Tongue (tissue), 2 donors: Measurements from ENCODE around the gene C10orf90. TPM values are rescaled to one million over a fixed set of nuclear protein-coding genes. Genes with fewer than 3 reads are reported as not detected.
A peak's percentile ranks its signal among the peaks of the same experiment; 100 is the strongest.

Experiments
- DNase-seq: peaks from one replicate; pipeline ENCODE4 v3.0.0-alpha.2; 2015
- total RNA-seq: library from RNA; depleted of rRNA; stranded (reverse); fragments of >200 nt; gene quantifications from one replicate; pipeline ENCODE4 v1.2.3, GENCODE V29; 2014

C10orf90 gene
- total RNA-seq, 1 donor from 2014 or later, result 3.8 TPM

- no peak for DNase-seq
These were observed 4.4 kb upstream of the C10orf90 start for GRCh38 chr10:126674741-126675515.

- DNase-seq, result peak; percentile 66
These were observed 3.1 kb upstream of the C10orf90 start for GRCh38 chr10:126673565-126673964.

GRCh38 chr10:126671402-126671975, 996 bp upstream of the C10orf90 start:
- DNase-seq, result no peak

- DNase-seq, result peak; percentile 83
These were observed 385 bp upstream of the C10orf90 start for GRCh38 chr10:126670895-126671261.

GRCh38 chr10:126669168-126669567, 1.3 kb downstream of the C10orf90 start:
- DNase-seq, result no peak

GRCh38 chr10:126668505-126668904, 2.0 kb downstream of the C10orf90 start:
- no peak for DNase-seq

- DNase-seq, result no peak
These were observed 2.9 kb downstream of the C10orf90 start for GRCh38 chr10:126667568-126667967.

GRCh38 chr10:126665207-126665606, 5.3 kb downstream of the C10orf90 start:
- DNase-seq, result no peak

GRCh38 chr10:126663880-126664279, 6.6 kb downstream of the C10orf90 start:
- peak; percentile 32 for DNase-seq

- peak; percentile 76 for DNase-seq
These were observed 7.2 kb downstream of the C10orf90 start for GRCh38 chr10:126663328-126663727.

- no peak for DNase-seq
These were observed 8.5 kb downstream of the C10orf90 start for GRCh38 chr10:126661841-126662515.

GRCh38 chr10:126661356-126661755, 9.1 kb downstream of the C10orf90 start:
- no peak for DNase-seq

- DNase-seq, result no peak
These were observed 10.7 kb downstream of the C10orf90 start for GRCh38 chr10:126659750-126660149.

GRCh38 chr10:126658928-126659327, 11.6 kb downstream of the C10orf90 start:
- DNase-seq, result no peak

- no peak for DNase-seq
These were observed 15.9 kb downstream of the C10orf90 start for GRCh38 chr10:126654579-126654978.

GRCh38 chr10:126651467-126651866, 19.0 kb downstream of the C10orf90 start:
- DNase-seq, result peak; percentile 76

- DNase-seq, result no peak
These were observed 20.3 kb downstream of the C10orf90 start for GRCh38 chr10:126650161-126650560.

GRCh38 chr10:126647116-126647515, 23.4 kb downstream of the C10orf90 start:
- no peak for DNase-seq

- DNase-seq, result no peak
These were observed 24.4 kb downstream of the C10orf90 start for GRCh38 chr10:126646110-126646509.

GRCh38 chr10:126640401-126640800, 30.1 kb downstream of the C10orf90 start:
- DNase-seq, result no peak

- no peak for DNase-seq
These were observed 31.4 kb downstream of the C10orf90 start for GRCh38 chr10:126639084-126639483.

GRCh38 chr10:126638542-126638941, 32.0 kb downstream of the C10orf90 start:
- no peak for DNase-seq

GRCh38 chr10:126637501-126637900, 33.0 kb downstream of the C10orf90 start:
- no peak for DNase-seq
